Measurements from ENCODE around the gene HYAL3.

DNA sequence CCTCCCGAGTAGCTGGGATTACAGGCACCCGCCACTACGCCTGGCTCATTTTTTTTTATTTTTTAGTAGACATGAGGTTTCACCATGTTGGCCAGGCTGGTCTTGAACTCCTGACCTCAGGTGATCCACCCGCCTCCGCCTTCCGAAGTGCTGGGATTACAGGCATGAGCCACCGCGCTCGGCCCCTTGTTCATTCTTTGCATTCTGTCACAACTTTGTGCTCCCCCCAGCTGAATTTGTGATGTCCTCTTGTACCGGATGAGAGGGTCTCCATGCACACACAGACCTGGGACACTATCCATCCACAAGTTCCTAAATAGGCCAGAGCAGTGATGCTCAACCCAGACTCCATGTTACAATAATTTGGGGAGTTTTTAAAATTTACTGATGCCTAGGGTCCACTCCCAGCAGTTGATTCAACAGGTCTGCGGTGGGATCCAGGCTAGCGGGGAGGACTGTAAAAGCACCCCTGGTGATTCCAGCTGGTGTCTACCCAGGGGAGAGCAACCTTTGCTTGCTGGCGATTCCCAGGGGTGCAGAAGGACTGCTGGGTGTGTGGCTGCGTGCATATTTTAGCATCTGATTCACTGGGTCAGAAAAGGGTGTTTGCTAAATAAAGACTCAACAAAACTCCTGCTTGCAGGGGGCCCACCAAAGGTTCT, 40.4 kb upstream of the HYAL3 start:
- TF ChIP-seq CTCF (IDR thresholded peaks at IDR 0.05) (no peak), POLR2A (IDR thresholded peaks at IDR 0.05) (no peak), EP300 (IDR thresholded peaks at IDR 0.05) (no peak)

Data from gastroesophageal sphincter (tissue), 3 donors.